ENCODE measurements around the gene CNRIP1. TPM values are rescaled to one million over a fixed set of nuclear protein-coding genes. Genes with fewer than 3 reads are reported as not detected.
"Not testable (repeated sequence)": the region's sequence is repeated elsewhere in the genome, so short reads cannot be mapped to it uniquely, and the experiment has no call there.

The CNRIP1 gene
- total RNA-seq, 1 experiment from 2014 or later: not detected

GRCh38 chr2:68351997-68352396 is 32.2 kb upstream of the CNRIP1 start:
- intact Hi-C loops (cut with micrococcal nuclease): no loop called here
- Histone ChIP-seq H3K9me2 (ENCODE audit: insufficient read depth) (no peaks in the 10 kb centered on the region), H3K79me2 (ENCODE audit: insufficient read depth, low read length) (no peaks in the 10 kb centered on the region), H3K27me3 (ENCODE audit: insufficient read depth, low read length) (no peaks in the 10 kb centered on the region), H3K4me2 (ENCODE audit: low read length) (no peak overlapping the region), H3K9ac (ENCODE audit: low read length) (no peak overlapping the region), H3K4me3 (replicated peaks in 1 of 2; ENCODE audit: low read depth in 1 of 2, low read length in 2 of 2) (no peak overlapping the region), H3K4me1 (ENCODE audit: control insufficient read depth in 1 of 2, insufficient read depth in 2 of 2, low read length in 2 of 2) (no peaks in the 10 kb centered on the region), H3K9me3 (ENCODE audit: control insufficient read depth in 1 of 2, insufficient read depth in 1 of 2, low read depth in 1 of 2, low read length in 2 of 2) (no peaks in the 10 kb centered on the region), H3K27ac (ENCODE audit: low read depth, low read length) (no peak overlapping the region), H4K20me1 (ENCODE audit: insufficient read depth) (no peaks in the 10 kb centered on the region), H2AFZ (ENCODE audit: low read depth, low read length, poor library complexity, severe bottlenecking) (no peak overlapping the region), H3K36me3 (ENCODE audit: control insufficient read depth in 1 of 2, insufficient read depth in 2 of 2, low read length in 2 of 2) (no peaks in the 10 kb centered on the region)
- RAD21 ChIA-PET (ENCODE audit: low non-redundant PET in 1 of 2, low total read pairs in 2 of 2, uncharacterized antibody in 2 of 2, unreplicated experiment in 2 of 2): no interaction called here
- no peak for DNase-seq (ENCODE audit: low read depth, low spot score)
- POLR2A ChIA-PET: no interaction called here
- CTCF ChIA-PET: no interaction called here
- BruUV-seq (replicated peaks): no TSS peak
- no peak for TF ChIP-seq TCF7L2 (IDR thresholded peaks at IDR 0.05; ENCODE audit: borderline replicate concordance, extremely low read depth, insufficient read depth, insufficient read length)
- no peak for TF ChIP-seq POLR2AphosphoS5 (IDR thresholded peaks at IDR 0.05; ENCODE audit: low read depth, low read length)
- no peak for TF ChIP-seq EZH2 (IDR thresholded peaks at IDR 0.05)
- TF ChIP-seq POLR2A (IDR thresholded peaks at IDR 0.05; ENCODE audit: borderline replicate concordance, extremely low read depth, insufficient read depth, insufficient read length): no peak
- no peak for TF ChIP-seq ZNF274 (IDR thresholded peaks at IDR 0.05; ENCODE audit: low read depth, low read length)
- TF ChIP-seq FOSL1 (IDR thresholded peaks at IDR 0.05; ENCODE audit: low read depth): no peak
- TF ChIP-seq JUND (IDR thresholded peaks at IDR 0.05): no peak
- no peak for TF ChIP-seq ZFX (IDR thresholded peaks at IDR 0.05)
- TF ChIP-seq EGR1 (IDR thresholded peaks at IDR 0.05; ENCODE audit: low read depth): no peak
- TF ChIP-seq SP1 (IDR thresholded peaks at IDR 0.05; ENCODE audit: low read depth): no peak
- no peak for TF ChIP-seq YY1 (IDR thresholded peaks at IDR 0.05; ENCODE audit: extremely low read depth, insufficient replicate concordance, low read depth, low read length)
- no peak for TF ChIP-seq MAX (IDR thresholded peaks at IDR 0.05)
- TF ChIP-seq SIN3A (IDR thresholded peaks at IDR 0.05; ENCODE audit: low read depth): no peak
- no peak for TF ChIP-seq EZH2phosphoT487 (IDR thresholded peaks at IDR 0.05; ENCODE audit: borderline replicate concordance)
- no peak for TF ChIP-seq SRF (IDR thresholded peaks at IDR 0.05; ENCODE audit: low read depth)
- TF ChIP-seq RAD21 (IDR thresholded peaks at IDR 0.05; ENCODE audit: low read depth): no peak
- no peak for TF ChIP-seq REST (IDR thresholded peaks at IDR 0.05; ENCODE audit: low read depth)
- no peak for ATAC-seq

- CTCF ChIA-PET; H3K4me1 ChIP-seq (ENCODE audit: control insufficient read depth in 1 of 2, insufficient read depth in 2 of 2, low read length in 2 of 2); intact Hi-C loops (cut with micrococcal nuclease); DNase-seq (ENCODE audit: low read depth, low spot score); H3K36me3 ChIP-seq (ENCODE audit: control insufficient read depth in 1 of 2, insufficient read depth in 2 of 2, low read length in 2 of 2); H3K9me2 ChIP-seq (ENCODE audit: insufficient read depth); H3K4me2 ChIP-seq (ENCODE audit: low read length); ATAC-seq; H4K20me1 ChIP-seq (ENCODE audit: insufficient read depth); POLR2A ChIA-PET; BruUV-seq (replicated peaks); H3K9ac ChIP-seq (ENCODE audit: low read length); H2AFZ ChIP-seq (ENCODE audit: low read depth, low read length, poor library complexity, severe bottlenecking); H3K27ac ChIP-seq (ENCODE audit: low read depth, low read length); H3K9me3 ChIP-seq (ENCODE audit: control insufficient read depth in 1 of 2, insufficient read depth in 1 of 2, low read depth in 1 of 2, low read length in 2 of 2); H3K27me3 ChIP-seq (ENCODE audit: insufficient read depth, low read length); H3K79me2 ChIP-seq (ENCODE audit: insufficient read depth, low read length); RAD21 ChIA-PET (ENCODE audit: low non-redundant PET in 1 of 2, low total read pairs in 2 of 2, uncharacterized antibody in 2 of 2, unreplicated experiment in 2 of 2); H3K4me3 ChIP-seq (replicated peaks in 1 of 2; ENCODE audit: low read depth in 1 of 2, low read length in 2 of 2): not testable (repeated sequence)
These were observed 29.3 kb upstream of the CNRIP1 start for GRCh38 chr2:68349091-68349490.
